ENCODE data around the gene TSPAN4.

The TSPAN4 gene

DNA sequence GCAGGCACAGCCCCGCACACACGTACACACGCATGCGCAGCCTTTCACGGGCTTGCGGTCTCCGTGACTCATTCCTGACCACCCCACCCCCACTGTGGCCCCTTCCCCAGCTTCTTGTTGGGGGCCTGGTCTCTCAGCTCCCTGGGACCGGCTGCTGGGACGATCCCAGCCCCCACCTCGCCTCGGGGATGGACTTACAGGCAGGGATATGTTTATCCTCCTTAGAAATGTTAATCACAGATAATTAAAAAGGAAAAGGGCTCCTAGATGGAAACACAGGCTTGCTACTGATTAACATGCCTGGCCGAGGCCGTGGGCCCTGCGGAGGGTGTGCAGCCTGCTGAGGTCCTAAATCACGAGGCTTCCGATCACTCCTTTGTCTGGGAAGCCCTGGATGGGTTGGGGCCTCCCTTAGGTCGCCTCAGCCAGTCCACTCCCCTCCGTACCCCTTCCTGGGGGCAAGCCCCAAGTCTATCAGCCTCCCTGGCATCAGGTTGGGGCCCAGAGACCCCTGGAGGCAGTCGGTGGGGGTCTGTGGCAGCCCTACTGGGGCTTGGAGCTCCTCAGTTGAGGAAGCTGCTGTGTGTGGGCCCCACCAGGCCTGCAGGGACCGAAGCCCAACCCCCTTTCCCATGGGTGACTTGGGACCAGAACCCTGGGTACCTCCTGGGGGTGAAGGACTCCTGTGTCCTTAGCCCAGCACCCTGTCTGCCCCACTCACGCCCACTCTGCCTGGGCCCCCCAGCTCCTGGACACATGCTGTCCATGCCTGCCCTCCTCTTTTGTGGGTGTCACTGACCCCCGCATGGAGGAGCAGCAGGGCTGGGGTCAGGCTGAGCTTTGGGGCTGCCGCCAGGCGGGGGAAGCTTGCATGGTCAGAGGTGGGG is 20.6 kb downstream of the TSPAN4 start:
- H3K9me3 ChIP-seq (ENCODE audit: control insufficient read depth in 2 of 2, low read length in 2 of 2) = no peaks in the 10 kb centered on the region
- peaks cover 24% of the 10 kb centered on the region for H3K4me1 ChIP-seq (ENCODE audit: control insufficient read depth, insufficient read depth, low read length)
- no peaks in the 10 kb centered on the region for H3K27me3 ChIP-seq (ENCODE audit: control insufficient read depth in 1 of 2, insufficient read depth in 2 of 2, low read length in 2 of 2)
- H3K9ac ChIP-seq (ENCODE audit: low read length in 2 of 2) = no peak overlapping the region
- H3K27ac ChIP-seq (ENCODE audit: low read length) = no peak overlapping the region
- H3K4me3 ChIP-seq (ENCODE audit: low read length in 2 of 2) = no peak overlapping the region
- H3K36me3 ChIP-seq (ENCODE audit: control insufficient read depth in 2 of 2, insufficient read depth in 2 of 2, low read length in 2 of 2) = peaks cover 0 to 2% of the 10 kb centered on the region in 2 donors

DNA sequence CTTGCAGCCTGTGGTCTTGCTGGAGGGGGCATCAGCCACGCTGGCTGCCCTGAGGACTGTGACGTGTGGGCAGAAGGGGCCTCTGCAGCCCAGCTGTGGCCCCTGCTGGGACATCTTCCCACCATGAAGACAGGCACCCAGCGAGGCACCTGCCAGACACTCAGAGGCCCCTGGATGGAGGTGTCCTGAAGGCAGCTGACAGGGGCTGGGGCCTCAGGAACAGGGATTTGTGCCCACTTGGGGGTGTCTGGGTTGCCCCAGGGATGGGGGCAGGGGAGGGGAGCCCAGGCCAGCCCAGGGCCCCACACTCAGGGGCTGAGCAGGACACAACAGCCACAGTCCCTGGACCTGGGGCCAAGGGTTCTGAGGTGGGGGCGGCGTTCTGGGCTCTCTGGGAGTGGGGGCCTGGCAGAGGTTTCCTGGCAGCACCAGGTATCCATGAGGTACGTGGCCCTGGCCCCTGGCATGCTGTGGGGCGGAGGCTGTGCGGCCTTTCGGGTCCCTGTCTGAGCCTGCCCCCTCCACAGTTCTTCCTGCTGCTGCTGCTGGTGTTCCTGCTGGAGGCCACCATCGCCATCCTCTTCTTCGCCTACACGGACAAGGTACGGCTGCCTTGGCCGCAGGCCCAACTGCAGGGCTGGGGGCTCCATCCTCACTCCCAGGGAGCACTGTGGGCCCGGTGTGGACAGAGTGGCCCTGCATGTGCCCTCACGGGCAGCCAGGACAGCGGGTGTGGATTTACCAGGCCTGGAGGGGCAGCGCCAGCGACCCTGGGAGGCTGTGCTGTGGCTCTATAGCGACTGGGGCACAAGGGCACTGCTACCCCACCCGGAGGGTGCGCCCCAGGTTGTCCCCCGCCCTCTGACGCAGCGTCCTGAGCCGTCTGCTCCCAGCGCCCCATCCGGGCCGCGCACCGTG is 21.5 kb downstream of the TSPAN4 start:
- H3K4me1 ChIP-seq (ENCODE audit: control insufficient read depth, insufficient read depth, low read length) = peaks cover 20% of the 10 kb centered on the region
- no peak overlapping the region for H3K9ac ChIP-seq (ENCODE audit: low read length in 2 of 2)
- H3K4me3 ChIP-seq (ENCODE audit: low read length in 2 of 2) = no peak overlapping the region
- no peak overlapping the region for H3K27ac ChIP-seq (ENCODE audit: low read length)
- peaks cover 0 to 5% of the 10 kb centered on the region in 2 donors for H3K36me3 ChIP-seq (ENCODE audit: control insufficient read depth in 2 of 2, insufficient read depth in 2 of 2, low read length in 2 of 2)
- no peaks in the 10 kb centered on the region for H3K9me3 ChIP-seq (ENCODE audit: control insufficient read depth in 2 of 2, low read length in 2 of 2)
- H3K27me3 ChIP-seq (ENCODE audit: control insufficient read depth in 1 of 2, insufficient read depth in 2 of 2, low read length in 2 of 2) = no peaks in the 10 kb centered on the region

DNA sequence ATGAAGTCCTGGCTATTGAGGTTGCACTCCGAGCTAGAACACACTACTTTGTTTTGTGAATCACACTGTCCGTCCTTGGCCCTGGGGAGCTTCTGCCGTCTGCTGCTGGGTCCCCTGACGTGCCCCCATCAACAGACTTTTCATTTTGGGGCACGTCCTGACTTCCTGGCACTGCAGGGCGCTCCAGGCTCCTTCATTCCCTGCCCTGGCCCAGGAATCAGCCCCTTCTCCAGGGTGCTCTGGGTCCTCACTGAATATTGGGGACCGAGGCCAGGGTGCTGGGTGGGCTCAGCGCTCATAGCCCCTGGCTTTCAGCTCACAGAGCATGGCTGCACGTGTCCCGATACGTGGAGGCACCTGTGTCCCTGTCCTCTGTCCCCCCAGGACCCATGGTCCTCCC is 22.2 kb downstream of the TSPAN4 start:
- Histone ChIP-seq H3K9me3 (ENCODE audit: control insufficient read depth in 2 of 2, low read length in 2 of 2) (no peaks in the 10 kb centered on the region), H3K4me3 (ENCODE audit: low read length in 2 of 2) (no peak overlapping the region), H3K27ac (ENCODE audit: low read length) (no peak overlapping the region), H3K36me3 (ENCODE audit: control insufficient read depth in 2 of 2, insufficient read depth in 2 of 2, low read length in 2 of 2) (peaks cover 0 to 5% of the 10 kb centered on the region in 2 donors), H3K27me3 (ENCODE audit: control insufficient read depth in 1 of 2, insufficient read depth in 2 of 2, low read length in 2 of 2) (no peaks in the 10 kb centered on the region), H3K9ac (ENCODE audit: low read length in 2 of 2) (no peak overlapping the region), H3K4me1 (ENCODE audit: control insufficient read depth, insufficient read depth, low read length) (peaks cover 12% of the 10 kb centered on the region)

DNA sequence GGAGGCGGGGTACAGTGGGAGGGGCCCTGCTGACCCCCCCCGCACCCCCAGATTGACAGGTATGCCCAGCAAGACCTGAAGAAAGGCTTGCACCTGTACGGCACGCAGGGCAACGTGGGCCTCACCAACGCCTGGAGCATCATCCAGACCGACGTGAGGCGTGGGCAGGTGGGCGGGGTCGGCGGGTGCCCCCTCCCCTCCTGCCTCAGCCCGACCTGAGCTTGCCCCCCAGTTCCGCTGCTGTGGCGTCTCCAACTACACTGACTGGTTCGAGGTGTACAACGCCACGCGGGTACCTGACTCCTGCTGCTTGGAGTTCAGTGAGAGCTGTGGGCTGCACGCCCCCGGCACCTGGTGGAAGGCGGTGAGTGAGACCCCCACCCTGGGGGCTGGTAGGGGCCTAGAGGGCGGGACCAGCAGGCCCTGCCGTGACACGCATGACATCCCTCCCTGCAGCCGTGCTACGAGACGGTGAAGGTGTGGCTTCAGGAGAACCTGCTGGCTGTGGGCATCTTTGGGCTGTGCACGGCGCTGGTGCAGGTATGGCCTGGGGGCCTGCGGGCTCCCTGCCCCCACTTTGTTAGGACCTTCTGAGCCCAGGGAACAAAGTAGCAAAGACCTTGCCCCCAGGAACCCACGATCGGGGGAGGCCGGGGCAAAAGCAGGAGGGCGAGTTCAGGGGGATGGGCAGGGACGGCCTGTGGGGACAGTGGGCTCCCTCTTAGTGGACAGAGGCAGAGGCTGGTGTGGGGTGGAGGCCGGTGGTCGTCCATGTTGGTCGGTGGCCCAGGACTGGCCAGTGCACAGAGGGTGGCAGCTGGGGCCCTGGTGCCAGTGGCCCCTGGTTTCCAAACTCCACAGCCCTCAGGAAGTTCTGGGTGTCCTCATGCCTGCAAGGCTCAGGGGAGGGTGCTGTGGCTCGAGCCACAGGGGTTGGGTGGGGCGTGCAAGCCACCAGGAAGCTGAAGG is 23.1 kb downstream of the TSPAN4 start:
- Histone ChIP-seq H3K9me3 (ENCODE audit: control insufficient read depth in 2 of 2, low read length in 2 of 2) (no peaks in the 10 kb centered on the region), H3K27me3 (ENCODE audit: control insufficient read depth in 1 of 2, insufficient read depth in 2 of 2, low read length in 2 of 2) (no peaks in the 10 kb centered on the region), H3K4me3 (ENCODE audit: low read length in 2 of 2) (no peak overlapping the region), H3K36me3 (ENCODE audit: control insufficient read depth in 2 of 2, insufficient read depth in 2 of 2, low read length in 2 of 2) (peaks cover 0 to 5% of the 10 kb centered on the region in 2 donors), H3K4me1 (ENCODE audit: control insufficient read depth, insufficient read depth, low read length) (peaks cover 4% of the 10 kb centered on the region), H3K27ac (ENCODE audit: low read length) (no peak overlapping the region), H3K9ac (ENCODE audit: low read length in 2 of 2) (no peak overlapping the region)

DNA sequence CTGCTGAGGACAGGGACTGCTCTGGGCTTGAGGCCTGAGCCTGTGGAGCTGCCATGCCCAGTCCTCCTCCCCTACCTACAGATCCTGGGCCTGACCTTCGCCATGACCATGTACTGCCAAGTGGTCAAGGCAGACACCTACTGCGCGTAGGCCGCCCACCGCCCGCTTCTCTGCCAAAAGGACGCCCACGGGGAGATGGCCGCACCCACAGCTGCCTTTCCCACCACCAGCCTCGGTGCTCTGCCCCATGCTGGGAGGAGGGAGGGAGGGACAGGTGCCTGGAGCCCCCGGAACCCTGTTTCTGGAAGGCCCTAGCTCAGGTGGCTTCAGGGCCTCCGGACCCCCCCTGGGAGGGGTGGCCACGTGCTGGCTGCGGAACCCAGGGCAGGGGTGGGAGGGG is 23.8 kb downstream of the TSPAN4 start:
- no peak overlapping the region for H3K9ac ChIP-seq (ENCODE audit: low read length in 2 of 2)
- H3K27ac ChIP-seq (ENCODE audit: low read length) = no peak overlapping the region
- H3K9me3 ChIP-seq (ENCODE audit: control insufficient read depth in 2 of 2, low read length in 2 of 2) = no peaks in the 10 kb centered on the region
- H3K4me1 ChIP-seq (ENCODE audit: control insufficient read depth, insufficient read depth, low read length) = peaks cover 3% of the 10 kb centered on the region
- H3K4me3 ChIP-seq (ENCODE audit: low read length in 2 of 2) = no peak overlapping the region
- H3K27me3 ChIP-seq (ENCODE audit: control insufficient read depth in 1 of 2, insufficient read depth in 2 of 2, low read length in 2 of 2) = no peaks in the 10 kb centered on the region
- H3K36me3 ChIP-seq (ENCODE audit: control insufficient read depth in 2 of 2, insufficient read depth in 2 of 2, low read length in 2 of 2) = peaks cover 0 to 5% of the 10 kb centered on the region in 2 donors

DNA sequence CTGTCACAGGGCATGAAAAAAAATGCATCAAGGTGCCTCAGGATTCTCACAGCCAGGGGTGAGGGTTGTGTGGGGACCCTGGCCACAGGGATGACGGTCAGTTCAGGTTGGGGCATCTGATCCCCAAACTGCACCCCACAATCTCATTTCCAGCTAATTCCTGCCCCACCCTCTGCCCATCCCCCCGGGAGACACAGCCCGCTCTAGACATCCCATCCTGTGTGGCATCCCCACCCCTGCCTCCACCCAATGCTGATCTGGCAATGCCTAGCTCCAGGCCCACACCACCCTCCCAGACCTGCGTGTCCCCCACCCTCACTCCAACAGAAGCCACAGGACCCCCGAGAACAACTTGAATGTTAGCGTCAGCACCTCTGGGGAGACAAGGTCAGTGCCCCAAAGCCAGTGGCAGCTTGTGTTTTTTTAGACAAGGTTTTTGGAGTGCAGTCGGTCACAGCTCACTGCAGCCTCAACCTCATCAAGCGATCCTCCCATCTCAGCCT is 25.3 kb downstream of the TSPAN4 start:
- Histone ChIP-seq H3K9ac (ENCODE audit: low read length in 2 of 2) (no peak overlapping the region), H3K4me1 (ENCODE audit: control insufficient read depth, insufficient read depth, low read length) (no peaks in the 10 kb centered on the region), H3K27ac (ENCODE audit: low read length) (no peak overlapping the region), H3K9me3 (ENCODE audit: control insufficient read depth in 2 of 2, low read length in 2 of 2) (no peaks in the 10 kb centered on the region), H3K27me3 (ENCODE audit: control insufficient read depth in 1 of 2, insufficient read depth in 2 of 2, low read length in 2 of 2) (no peaks in the 10 kb centered on the region), H3K4me3 (ENCODE audit: low read length in 2 of 2) (no peak overlapping the region), H3K36me3 (ENCODE audit: control insufficient read depth in 2 of 2, insufficient read depth in 2 of 2, low read length in 2 of 2) (peaks cover 0 to 5% of the 10 kb centered on the region in 2 donors)

DNA sequence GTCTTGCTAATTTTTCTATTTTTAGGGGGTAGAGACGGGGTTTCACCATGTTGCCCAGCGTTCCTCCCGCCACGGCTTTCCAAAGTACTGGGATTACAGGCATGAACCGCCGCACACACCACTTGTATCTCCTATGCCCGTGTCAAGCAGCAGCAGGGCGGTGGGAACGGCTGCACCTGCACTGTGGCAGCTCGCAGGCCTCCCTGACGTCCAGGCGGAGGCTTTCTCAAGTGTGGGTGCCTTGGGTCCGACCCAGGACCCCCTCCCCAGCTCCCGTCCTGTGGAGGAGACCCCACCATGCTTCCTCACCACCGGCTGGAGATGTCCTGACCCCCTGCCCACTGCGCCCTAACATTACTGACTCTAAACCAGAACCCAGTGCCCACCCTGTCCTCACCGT is 25.7 kb downstream of the TSPAN4 start:
- Histone ChIP-seq H3K36me3 (ENCODE audit: control insufficient read depth in 2 of 2, insufficient read depth in 2 of 2, low read length in 2 of 2) (peaks cover 0 to 5% of the 10 kb centered on the region in 2 donors), H3K4me3 (ENCODE audit: low read length in 2 of 2) (no peak overlapping the region), H3K27me3 (ENCODE audit: control insufficient read depth in 1 of 2, insufficient read depth in 2 of 2, low read length in 2 of 2) (no peaks in the 10 kb centered on the region), H3K9me3 (ENCODE audit: control insufficient read depth in 2 of 2, low read length in 2 of 2) (no peaks in the 10 kb centered on the region), H3K27ac (ENCODE audit: low read length) (no peak overlapping the region), H3K9ac (ENCODE audit: low read length in 2 of 2) (no peak overlapping the region), H3K4me1 (ENCODE audit: control insufficient read depth, insufficient read depth, low read length) (no peaks in the 10 kb centered on the region)

DNA sequence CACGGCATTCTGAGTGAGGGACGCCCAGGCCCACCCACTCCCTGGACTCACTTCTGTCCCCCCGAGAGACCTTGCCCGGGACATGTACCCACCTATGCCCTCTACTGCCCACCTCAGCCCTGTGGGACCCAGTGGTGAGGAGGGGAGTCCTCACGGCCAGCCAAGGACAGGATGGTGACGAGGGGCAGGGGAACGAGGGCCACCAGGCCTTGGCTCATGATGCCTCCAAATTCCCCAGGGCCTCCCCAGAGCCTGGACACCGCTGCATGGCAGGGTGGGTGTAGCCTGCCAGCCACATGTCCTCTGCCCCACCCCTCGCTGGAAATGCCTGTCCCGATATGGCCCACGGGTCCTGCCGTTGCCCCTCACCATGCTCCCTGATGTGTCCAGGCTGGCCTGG is 26.1 kb downstream of the TSPAN4 start:
- Histone ChIP-seq H3K9me3 (ENCODE audit: control insufficient read depth in 2 of 2, low read length in 2 of 2) (no peaks in the 10 kb centered on the region), H3K4me1 (ENCODE audit: control insufficient read depth, insufficient read depth, low read length) (no peaks in the 10 kb centered on the region), H3K36me3 (ENCODE audit: control insufficient read depth in 2 of 2, insufficient read depth in 2 of 2, low read length in 2 of 2) (peaks cover 0 to 5% of the 10 kb centered on the region in 2 donors), H3K9ac (ENCODE audit: low read length in 2 of 2) (no peak overlapping the region), H3K4me3 (ENCODE audit: low read length in 2 of 2) (no peak overlapping the region), H3K27me3 (ENCODE audit: control insufficient read depth in 1 of 2, insufficient read depth in 2 of 2, low read length in 2 of 2) (no peaks in the 10 kb centered on the region), H3K27ac (ENCODE audit: low read length) (no peak overlapping the region)

DNA sequence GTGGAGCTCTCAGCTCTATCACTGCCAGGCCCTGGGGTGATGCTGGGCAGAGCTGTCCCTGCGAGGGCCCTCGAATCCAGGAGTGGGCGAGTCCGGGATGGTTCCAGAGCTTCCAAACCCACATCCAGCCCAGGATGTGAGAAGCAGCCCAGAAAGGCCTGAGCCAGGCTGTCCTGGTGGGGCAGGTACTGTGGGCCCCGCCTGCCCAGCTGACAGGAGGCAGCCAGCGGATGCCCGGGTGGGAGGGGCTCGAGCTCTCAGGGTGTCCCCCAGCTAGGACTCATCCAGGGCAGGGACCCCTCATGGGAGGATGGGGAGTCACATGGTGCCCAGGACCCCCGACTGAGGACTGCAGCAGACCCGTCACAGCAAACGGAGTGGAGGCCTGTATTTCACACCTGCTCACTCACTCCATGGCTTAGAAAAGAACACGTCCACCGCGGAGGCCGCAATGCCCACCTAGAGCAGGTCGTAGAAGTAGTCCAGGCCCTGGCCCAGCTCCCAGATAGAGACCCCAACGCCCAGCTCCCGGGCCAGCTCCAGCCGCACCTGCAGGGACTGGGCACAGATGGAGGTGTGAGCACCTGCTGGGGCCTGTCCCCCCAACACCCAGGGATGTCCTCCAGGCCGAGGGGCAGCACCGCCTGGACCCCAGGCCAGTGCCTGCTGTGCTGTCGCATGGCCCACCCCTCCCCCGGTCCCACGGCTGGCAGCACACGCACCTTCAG is 26.9 kb downstream of the TSPAN4 start:
- Histone ChIP-seq H3K36me3 (ENCODE audit: control insufficient read depth in 2 of 2, insufficient read depth in 2 of 2, low read length in 2 of 2) (peaks cover 0 to 5% of the 10 kb centered on the region in 2 donors), H3K27me3 (ENCODE audit: control insufficient read depth in 1 of 2, insufficient read depth in 2 of 2, low read length in 2 of 2) (no peaks in the 10 kb centered on the region), H3K4me3 (ENCODE audit: low read length in 2 of 2) (no peak overlapping the region), H3K27ac (ENCODE audit: low read length) (no peak overlapping the region), H3K9me3 (ENCODE audit: control insufficient read depth in 2 of 2, low read length in 2 of 2) (no peaks in the 10 kb centered on the region), H3K4me1 (ENCODE audit: control insufficient read depth, insufficient read depth, low read length) (no peaks in the 10 kb centered on the region), H3K9ac (ENCODE audit: low read length in 2 of 2) (no peak overlapping the region)

All from stomach smooth muscle (tissue), 2 donors.